GM12875 (cell line): ENCODE results near the gene IL11.
A peak's percentile ranks its signal among the peaks of the same experiment; 100 is the strongest.
"Not testable (repeated sequence)": the region's sequence is repeated elsewhere in the genome, so short reads cannot be mapped to it uniquely, and the experiment has no call there.

Experiments used
- H3K4me3 ChIP-seq: one replicate; pipeline ENCODE4 v1.5.1; 2011; ENCODE audit warnings: low read depth, low read length, control low read depth
- TF ChIP-seq, protein P1 (sequence below): IDR thresholded peaks from 2 replicates; pipeline ENCODE4 v1.5.1; 2011; ENCODE audit warnings: low read depth, mild to moderate bottlenecking, control low read depth, inconsistent platforms, low read length, moderate library complexity, borderline replicate concordance; ENCODE audit not compliant: insufficient read depth

Gene IL11

GRCh38 chr19:55341171-55341588, 29.1 kb downstream of the IL11 start:
- TF ChIP-seq, protein P1, sequence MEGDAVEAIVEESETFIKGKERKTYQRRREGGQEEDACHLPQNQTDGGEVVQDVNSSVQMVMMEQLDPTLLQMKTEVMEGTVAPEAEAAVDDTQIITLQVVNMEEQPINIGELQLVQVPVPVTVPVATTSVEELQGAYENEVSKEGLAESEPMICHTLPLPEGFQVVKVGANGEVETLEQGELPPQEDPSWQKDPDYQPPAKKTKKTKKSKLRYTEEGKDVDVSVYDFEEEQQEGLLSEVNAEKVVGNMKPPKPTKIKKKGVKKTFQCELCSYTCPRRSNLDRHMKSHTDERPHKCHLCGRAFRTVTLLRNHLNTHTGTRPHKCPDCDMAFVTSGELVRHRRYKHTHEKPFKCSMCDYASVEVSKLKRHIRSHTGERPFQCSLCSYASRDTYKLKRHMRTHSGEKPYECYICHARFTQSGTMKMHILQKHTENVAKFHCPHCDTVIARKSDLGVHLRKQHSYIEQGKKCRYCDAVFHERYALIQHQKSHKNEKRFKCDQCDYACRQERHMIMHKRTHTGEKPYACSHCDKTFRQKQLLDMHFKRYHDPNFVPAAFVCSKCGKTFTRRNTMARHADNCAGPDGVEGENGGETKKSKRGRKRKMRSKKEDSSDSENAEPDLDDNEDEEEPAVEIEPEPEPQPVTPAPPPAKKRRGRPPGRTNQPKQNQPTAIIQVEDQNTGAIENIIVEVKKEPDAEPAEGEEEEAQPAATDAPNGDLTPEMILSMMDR = no peak
- H3K4me3 ChIP-seq = peak overlapping the region; percentile 72

DNA sequence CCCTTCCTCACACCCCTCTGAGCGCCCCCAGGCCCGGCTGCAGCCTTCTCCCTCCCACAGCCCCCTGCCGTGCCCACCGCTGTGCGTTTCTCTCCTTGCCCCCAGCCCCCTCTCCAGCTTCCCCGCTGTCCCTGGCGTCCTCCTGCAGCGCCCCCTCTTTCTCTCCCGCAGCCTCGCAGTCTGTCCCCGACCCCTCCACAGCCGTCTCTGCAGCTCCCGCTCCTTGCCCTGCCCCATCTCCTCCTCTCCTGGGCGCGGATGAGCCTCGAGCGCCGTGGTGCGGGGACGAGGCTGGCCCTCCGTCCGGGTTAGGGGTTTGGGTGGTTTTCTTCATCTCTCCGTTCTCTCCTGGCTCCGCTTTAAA, 29.5 kb downstream of the IL11 start:
- TF ChIP-seq, protein P1 = no peak
- H3K4me3 ChIP-seq = peak overlapping the region; percentile 72

- TF ChIP-seq, protein P1 = no peak
- peak overlapping the region; percentile 72 for H3K4me3 ChIP-seq
Measured at GRCh38 chr19:55339889-55340783, 30.1 kb downstream of the IL11 start.

DNA sequence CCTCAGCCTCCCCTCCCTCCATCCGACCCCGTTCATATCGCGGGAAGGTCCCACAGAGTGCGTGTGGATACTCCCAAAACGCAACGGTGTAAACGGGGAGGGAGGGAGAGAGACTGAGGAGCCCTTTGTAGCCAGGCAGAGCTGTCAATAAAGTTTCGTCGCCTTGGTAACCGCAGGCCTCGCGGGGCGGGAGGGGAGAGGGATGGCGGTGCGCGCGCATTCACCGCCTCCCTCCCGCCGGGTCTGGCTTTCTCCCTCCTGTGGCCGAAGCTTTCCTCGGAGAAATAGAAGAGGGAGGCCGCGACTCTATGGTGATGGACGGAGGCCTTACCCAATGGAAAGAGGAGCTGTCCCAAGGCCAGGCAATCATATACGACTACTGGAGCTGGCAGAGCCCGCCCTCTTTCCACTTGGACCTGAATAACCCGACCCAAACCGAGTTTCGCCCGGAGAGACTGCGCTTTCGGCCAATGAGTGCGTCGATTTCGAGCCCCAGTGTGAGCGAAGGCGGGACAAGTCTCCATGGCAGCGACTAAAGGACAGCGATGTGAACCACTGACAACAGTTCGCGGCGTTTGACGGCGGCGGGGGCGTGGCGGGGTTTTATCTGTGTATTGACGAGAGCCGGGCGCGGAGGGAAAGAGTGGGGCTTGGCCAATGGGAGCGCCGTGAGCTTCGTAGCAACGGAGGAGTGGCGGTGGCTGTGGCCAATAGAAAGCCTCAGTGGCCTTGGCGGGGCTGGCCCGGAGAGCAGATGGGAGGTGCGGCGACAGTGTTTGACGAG, 31.0 kb downstream of the IL11 start, which contains the start of gene KMT5C:
Gene KMT5C, plus strand, starts transcription at position 772 of the 784 bp plus-strand sequence. CDS start 2,061 bp downstream, outside the sequence.
- TF ChIP-seq, protein P1 = no peak
- peak within 1 kb of the TSS; percentile 72 for H3K4me3 ChIP-seq

GRCh38 chr19:55336101-55336500, 34.2 kb downstream of the IL11 start:
- TF ChIP-seq, protein P1 = no peak
- no peak overlapping the region for H3K4me3 ChIP-seq

GRCh38 chr19:55333870-55334269, 36.4 kb downstream of the IL11 start:
- H3K4me3 ChIP-seq = no peak overlapping the region
- TF ChIP-seq, protein P1 = no peak

DNA sequence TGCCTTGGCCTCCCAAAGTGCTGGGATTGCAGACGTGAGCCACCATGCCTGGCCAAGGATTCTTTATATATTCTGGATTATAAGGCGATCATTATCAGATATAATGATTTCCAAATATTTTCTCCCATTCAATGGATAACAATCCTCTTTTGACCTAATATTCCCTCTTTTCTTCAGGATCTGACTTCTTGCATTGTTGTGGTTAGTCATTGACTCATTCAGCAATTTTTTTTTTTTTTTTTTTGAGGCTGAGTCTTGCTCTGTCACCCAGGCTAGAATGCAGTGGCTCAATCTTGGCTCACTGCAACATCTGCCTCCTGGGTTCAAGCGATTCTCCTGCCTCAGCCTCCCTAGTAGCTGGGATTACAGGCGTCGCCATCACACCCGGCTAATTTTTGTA, 40.5 kb downstream of the IL11 start:
- not testable (repeated sequence) for H3K4me3 ChIP-seq

GRCh38 chr19:55328774-55329318, 41.4 kb downstream of the IL11 start:
- not testable (repeated sequence) for H3K4me3 ChIP-seq
